Astrocyte (in vitro differentiated cells and primary cell): ENCODE data around the gene TIAM2. TPM values are rescaled to one million over a fixed set of nuclear protein-coding genes. Genes with fewer than 3 reads are reported as not detected.

ENCODE experiments used
- DNase-seq: peaks from one replicate; pipeline ENCODE4 v3.0.0-alpha.2; 2010; ENCODE audit warnings: low read depth
- FAIRE-seq: peaks from 2 replicates; lab custom pipeline; 2011; peaks lifted over from hg19 to GRCh38; lab: Jason Lieb, UNC
- H2AFZ ChIP-seq: 2 replicates; pipeline ENCODE4 v1.6.0; 2012; ENCODE audit warnings: low read depth, low read length, inconsistent platforms
- H3K27ac ChIP-seq: 2 replicates; pipeline ENCODE4 v1.5.1; 2011; ENCODE audit warnings: low read depth, low read length, inconsistent platforms
- H3K27me3 ChIP-seq: 2 replicates; pipeline ENCODE4 v1.6.0; 2011; ENCODE audit warnings: low read length, inconsistent platforms; ENCODE audit not compliant: insufficient read depth
- H3K36me3 ChIP-seq: 2 replicates; pipeline ENCODE4 v1.5.1; 2011; ENCODE audit warnings: low read length, inconsistent platforms; ENCODE audit not compliant: insufficient read depth
- H3K4me1 ChIP-seq: 2 replicates; pipeline ENCODE4 v1.5.1; 2011; ENCODE audit warnings: low read length, inconsistent platforms; ENCODE audit not compliant: insufficient read depth
- H3K4me2 ChIP-seq: 2 replicates; pipeline ENCODE4 v1.6.0; 2012; ENCODE audit warnings: low read length, inconsistent platforms
- H3K4me3 ChIP-seq: 2 replicates; pipeline ENCODE4 v1.5.1; 2011; ENCODE audit warnings: low read depth, mild to moderate bottlenecking, low read length, inconsistent platforms; ENCODE audit not compliant: insufficient read depth
- H3K79me2 ChIP-seq: 2 replicates; pipeline ENCODE4 v1.6.0; 2012; ENCODE audit warnings: mild to moderate bottlenecking, low read length, inconsistent platforms; ENCODE audit not compliant: insufficient read depth
- H3K9ac ChIP-seq: 2 replicates; pipeline ENCODE4 v1.6.0; 2012; ENCODE audit warnings: mild to moderate bottlenecking, low read length, inconsistent platforms
- H3K9me3 ChIP-seq: 2 replicates; pipeline ENCODE4 v1.5.1; 2012; ENCODE audit warnings: low read depth, mild to moderate bottlenecking, low read length, inconsistent platforms; ENCODE audit not compliant: insufficient read depth
- H4K20me1 ChIP-seq: 2 replicates; pipeline ENCODE4 v1.6.0; 2012; ENCODE audit warnings: low read length, inconsistent platforms; ENCODE audit not compliant: insufficient read depth
- H3K27ac Mint-ChIP-seq: one replicate; pipeline ENCODE4 v1.8.0; 2021; ENCODE audit warnings: mild to moderate bottlenecking, mixed read lengths; ENCODE audit not compliant: unreplicated experiment
- H3K27me3 Mint-ChIP-seq: one replicate; pipeline ENCODE4 v1.8.0; 2021; ENCODE audit warnings: low read depth, mixed read lengths; ENCODE audit not compliant: unreplicated experiment
- H3K36me3 Mint-ChIP-seq: one replicate; pipeline ENCODE4 v1.8.0; 2021; ENCODE audit warnings: low read depth, mixed read lengths; ENCODE audit not compliant: unreplicated experiment
- H3K4me1 Mint-ChIP-seq: one replicate; pipeline ENCODE4 v1.8.0; 2021; ENCODE audit warnings: low read depth, mixed read lengths; ENCODE audit not compliant: unreplicated experiment
- H3K4me3 Mint-ChIP-seq: one replicate; pipeline ENCODE4 v1.8.0; 2021; ENCODE audit warnings: mild to moderate bottlenecking, moderate library complexity, mixed read lengths; ENCODE audit not compliant: unreplicated experiment
- H3K9me3 Mint-ChIP-seq: one replicate; pipeline ENCODE4 v1.8.0; 2021; ENCODE audit warnings: mild to moderate bottlenecking, mixed read lengths; ENCODE audit not compliant: unreplicated experiment
- EZH2 ChIP-seq: IDR thresholded peaks from 2 replicates; pipeline ENCODE4 v1.6.1; 2012; ENCODE audit warnings: mild to moderate bottlenecking, low read length, inconsistent platforms; ENCODE audit not compliant: insufficient read depth
- total RNA-seq: library from RNA; stranded (reverse); gene quantifications from 2 replicates; pipeline ENCODE4 v1.2.1, GENCODE V29; 2021
- TF ChIP-seq, protein P1 (sequence below): IDR thresholded peaks from 2 replicates; pipeline ENCODE4 v1.5.1; 2011; ENCODE audit warnings: low read depth, mild to moderate bottlenecking, inconsistent platforms, low read length, moderate library complexity; ENCODE audit not compliant: insufficient read depth

Gene TIAM2
- total RNA-seq, 1 donor from 2014 or later: 23.6 TPM

DNA sequence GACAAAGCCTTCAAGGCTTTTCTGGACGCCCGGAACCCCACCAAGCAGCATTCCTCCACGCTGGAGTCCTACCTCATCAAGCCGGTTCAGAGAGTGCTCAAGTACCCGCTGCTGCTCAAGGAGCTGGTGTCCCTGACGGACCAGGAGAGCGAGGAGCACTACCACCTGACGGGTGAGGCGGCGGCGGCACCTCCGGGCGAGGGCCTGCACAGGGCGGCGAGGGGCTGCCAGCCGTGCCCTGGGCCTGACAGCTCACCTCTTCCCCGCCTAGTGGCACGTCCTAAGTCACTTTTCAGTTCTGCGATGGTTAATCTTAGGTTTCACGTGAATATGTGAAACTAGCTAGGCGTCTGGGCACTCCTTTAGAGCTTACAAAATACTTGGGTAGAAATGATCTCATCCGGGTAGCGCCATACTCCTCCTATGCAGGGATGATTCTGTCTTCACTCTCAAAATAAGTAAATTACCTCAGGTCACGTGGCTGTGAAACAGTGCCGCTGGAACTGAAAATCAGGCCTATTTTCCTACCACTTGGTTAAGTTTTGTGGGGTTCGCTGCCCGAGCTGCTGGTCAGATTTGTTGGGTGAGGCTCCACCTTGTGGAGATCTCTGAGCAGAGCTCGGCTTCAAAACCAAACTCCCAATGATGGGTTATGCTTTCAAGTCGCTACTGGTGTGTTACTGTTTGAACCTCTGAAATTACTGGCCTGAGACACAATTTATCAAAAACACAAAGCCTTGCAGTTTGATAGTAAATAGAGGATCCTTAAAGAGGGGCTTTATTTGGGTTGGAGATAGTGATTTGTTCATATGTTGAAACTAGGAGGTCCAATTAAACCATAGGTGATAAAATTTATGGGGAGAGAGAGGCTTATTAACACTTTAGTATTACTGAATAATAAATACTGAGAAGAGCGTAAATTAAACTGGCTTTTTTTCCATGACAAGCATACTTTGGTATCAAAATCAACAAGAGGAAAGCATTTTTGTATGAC is 253.2 kb downstream of the TIAM2 start:
- Histone ChIP-seq H3K27me3 (no peaks in the 10 kb centered on the region), H3K9me3 (no peaks in the 10 kb centered on the region), H4K20me1 (no peaks in the 10 kb centered on the region), H3K4me1 (peaks cover 19% of the 10 kb centered on the region), H3K9ac (peak overlapping the region; percentile 80), H3K36me3 (no peaks in the 10 kb centered on the region), H2AFZ (no peak overlapping the region), H3K4me3 (no peak overlapping the region), H3K27ac (peak overlapping the region; percentile 95), H3K4me2 (peak overlapping the region; percentile 44), H3K79me2 (no peaks in the 10 kb centered on the region)
- H3K27ac Mint-ChIP-seq: peak overlapping the region; percentile 58
- DNase-seq (peak; percentile 56), FAIRE-seq (peak; percentile 34)
- H3K36me3 Mint-ChIP-seq: peaks cover 22% of the 10 kb centered on the region
- peaks cover 21% of the 10 kb centered on the region for H3K4me1 Mint-ChIP-seq
- H3K27me3 Mint-ChIP-seq: no peaks in the 10 kb centered on the region
- TF ChIP-seq, protein P1, sequence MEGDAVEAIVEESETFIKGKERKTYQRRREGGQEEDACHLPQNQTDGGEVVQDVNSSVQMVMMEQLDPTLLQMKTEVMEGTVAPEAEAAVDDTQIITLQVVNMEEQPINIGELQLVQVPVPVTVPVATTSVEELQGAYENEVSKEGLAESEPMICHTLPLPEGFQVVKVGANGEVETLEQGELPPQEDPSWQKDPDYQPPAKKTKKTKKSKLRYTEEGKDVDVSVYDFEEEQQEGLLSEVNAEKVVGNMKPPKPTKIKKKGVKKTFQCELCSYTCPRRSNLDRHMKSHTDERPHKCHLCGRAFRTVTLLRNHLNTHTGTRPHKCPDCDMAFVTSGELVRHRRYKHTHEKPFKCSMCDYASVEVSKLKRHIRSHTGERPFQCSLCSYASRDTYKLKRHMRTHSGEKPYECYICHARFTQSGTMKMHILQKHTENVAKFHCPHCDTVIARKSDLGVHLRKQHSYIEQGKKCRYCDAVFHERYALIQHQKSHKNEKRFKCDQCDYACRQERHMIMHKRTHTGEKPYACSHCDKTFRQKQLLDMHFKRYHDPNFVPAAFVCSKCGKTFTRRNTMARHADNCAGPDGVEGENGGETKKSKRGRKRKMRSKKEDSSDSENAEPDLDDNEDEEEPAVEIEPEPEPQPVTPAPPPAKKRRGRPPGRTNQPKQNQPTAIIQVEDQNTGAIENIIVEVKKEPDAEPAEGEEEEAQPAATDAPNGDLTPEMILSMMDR: peak; percentile 90
- no peak for TF ChIP-seq EZH2
- H3K9me3 Mint-ChIP-seq: no peaks in the 10 kb centered on the region
- no peak overlapping the region for H3K4me3 Mint-ChIP-seq

DNA sequence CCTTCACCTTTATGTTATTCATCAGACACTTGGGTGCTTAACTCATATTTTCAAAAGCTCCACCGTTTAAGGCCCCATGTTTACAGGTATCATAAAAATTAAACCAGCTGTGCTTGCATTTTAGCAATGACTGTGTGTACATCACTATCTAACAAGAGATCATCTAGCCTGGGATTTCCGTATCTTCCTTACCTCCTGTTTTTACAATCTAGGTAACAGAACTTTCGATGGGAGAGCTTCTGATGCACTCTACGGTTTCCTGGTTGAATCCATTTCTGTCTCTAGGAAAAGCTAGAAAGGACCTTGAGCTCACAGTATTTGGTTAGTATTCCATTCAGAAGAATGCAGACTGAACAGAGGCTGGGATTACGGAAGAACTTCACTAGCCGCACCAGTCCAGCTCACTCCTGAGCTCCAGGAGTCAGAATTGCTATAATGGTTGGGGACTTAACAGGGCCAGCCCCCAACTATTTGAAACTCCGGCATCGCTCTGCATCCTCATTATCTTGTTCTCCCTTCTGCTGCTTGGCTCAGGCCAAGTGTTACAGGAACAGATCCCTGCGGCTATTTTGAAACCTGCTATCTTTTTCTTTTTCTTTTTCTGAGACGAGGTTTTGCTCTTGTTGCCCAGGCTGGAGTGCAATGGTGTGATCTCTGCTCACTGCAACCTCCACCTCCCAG is 255.7 kb downstream of the TIAM2 start:
- Mint-ChIP-seq H3K36me3 (peaks cover 17% of the 10 kb centered on the region), H3K27ac (no peak overlapping the region), H3K9me3 (no peaks in the 10 kb centered on the region), H3K27me3 (no peaks in the 10 kb centered on the region), H3K4me1 (peaks cover 21% of the 10 kb centered on the region), H3K4me3 (no peak overlapping the region)
- Histone ChIP-seq H3K9ac (no peak overlapping the region), H3K9me3 (no peaks in the 10 kb centered on the region), H3K27ac (no peak overlapping the region), H3K36me3 (peaks cover 12% of the 10 kb centered on the region), H3K4me2 (no peak overlapping the region), H3K4me3 (no peak overlapping the region), H3K4me1 (peaks cover 19% of the 10 kb centered on the region), H3K27me3 (no peaks in the 10 kb centered on the region), H4K20me1 (no peaks in the 10 kb centered on the region), H2AFZ (no peak overlapping the region), H3K79me2 (no peaks in the 10 kb centered on the region)
- DNase-seq (no peak), FAIRE-seq (no peak)
- TF ChIP-seq EZH2: no peak
- TF ChIP-seq, protein P1: no peak
